ENCODE data around the gene GJD4.

GRCh38 chr10:35572583-35572982 lies 32.6 kb upstream of the GJD4 start:
- TF ChIP-seq CTCF (IDR thresholded peaks at IDR 0.05; ENCODE audit: low read length) (no peak), EZH2 (IDR thresholded peaks at IDR 0.05; ENCODE audit: borderline replicate concordance, low read length) (no peak)
